ENCODE measurements around the gene MTFP1. TPM values are rescaled to one million over a fixed set of nuclear protein-coding genes. Genes with fewer than 3 reads are reported as not detected.

Gene MTFP1
- total and polyA plus RNA-seq, 2 donors (not counting 1 experiment from before 2014, with no cell fraction given) = 11.8 to 18.4 TPM

- intact Hi-C loops (cut with micrococcal nuclease) = no loop called here
- whole genome bisulfite sequencing (ENCODE audit: insufficient coverage) = 98% methylated on average over 5 of the region's 8 CpGs
- peaks cover 0 to 7% (median 0%) of the 10 kb centered on the region in 4 experiments for H3K27me3 ChIP-seq (replicated peaks in 1 of 4; ENCODE audit: control extremely low read depth in 1 of 4, control insufficient read depth in 3 of 4, insufficient read depth in 4 of 4, low read length in 3 of 4)
These were observed 29.7 kb downstream of the MTFP1 start for GRCh38 chr22:30455075-30455840.

More at GRCh38 chr22:30455075-30455840, 29.7 kb downstream of the MTFP1 start:
- no peaks in the 10 kb centered on the region for H3K36me3 ChIP-seq (replicated peaks in 1 of 2; ENCODE audit: control extremely low read depth in 1 of 2, control insufficient read depth in 1 of 2, extremely low read depth in 1 of 2, insufficient read depth in 2 of 2, low read length in 1 of 2)
- no peak for ATAC-seq (ENCODE audit: low read depth)
- H3K9me3 Mint-ChIP-seq (ENCODE audit: insufficient read depth) = no peaks in the 10 kb centered on the region
- no peak overlapping the region for H3K27ac ChIP-seq (ENCODE audit: low read length in 2 of 2)
- H3K79me2 ChIP-seq (ENCODE audit: control insufficient read depth, insufficient read depth, low read length) = no peaks in the 10 kb centered on the region
- H3K4me2 ChIP-seq (replicated peaks; ENCODE audit: low read depth, low read length, poor library complexity, severe bottlenecking) = no peak overlapping the region
- TF ChIP-seq CTCF (IDR thresholded peaks at IDR 0.05) (no peak), EZH2 (IDR thresholded peaks at IDR 0.05; ENCODE audit: borderline replicate concordance, insufficient read depth, low read depth, low read length, poor library complexity, severe bottlenecking) (no peak)
- no peaks in the 10 kb centered on the region for H3K4me1 Mint-ChIP-seq
- H3K27ac Mint-ChIP-seq = no peak overlapping the region
- no peaks in the 10 kb centered on the region for H4K20me1 ChIP-seq (ENCODE audit: control insufficient read depth, insufficient read depth, low read length, poor library complexity, severe bottlenecking)
- H3K4me3 Mint-ChIP-seq = no peak overlapping the region
- no peaks in the 10 kb centered on the region for H3K4me1 ChIP-seq (ENCODE audit: control insufficient read depth in 2 of 2, insufficient read depth in 2 of 2, low read length in 2 of 2)
- H3K27me3 Mint-ChIP-seq = peaks cover 27% of the 10 kb centered on the region
- H3K9me3 ChIP-seq (ENCODE audit: control extremely low read depth in 1 of 3, control insufficient read depth in 2 of 3, insufficient read depth in 1 of 3, low read length in 2 of 3) = peaks cover 0 to 5% (median 0%) of the 10 kb centered on the region in 3 donors
- DNase-seq = no peak
- CTCF ChIA-PET = no interaction called here
- POLR2A ChIA-PET = no interaction called here
- no peak overlapping the region for H3K9ac ChIP-seq (ENCODE audit: low read length)
- H2AFZ ChIP-seq (ENCODE audit: insufficient read depth, low read depth, low read length, poor library complexity, severe bottlenecking) = no peak overlapping the region
- no peak overlapping the region for H3K4me3 ChIP-seq (ENCODE audit: control extremely low read depth in 1 of 5, extremely low read depth in 1 of 5, insufficient read depth in 1 of 5, low read depth in 2 of 5, low read length in 4 of 5)

Measured in B cell (primary cell).